Neuronal stem cell (in vitro differentiated cells): Measurements from ENCODE around the gene FIGN.

Source experiments
- DNase-seq: peaks from one replicate; pipeline ENCODE4 v3.0.0-alpha.2; 2013; ENCODE audit warnings: low spot score
- H2AFZ ChIP-seq: one replicate; pipeline ENCODE4 v1.6.1; 2013; ENCODE audit warnings: mild to moderate bottlenecking, low read length, inconsistent platforms
- H2AK5ac ChIP-seq: 2 replicates; pipeline ENCODE4 v1.6.1; 2013; ENCODE audit warnings: low read depth, mild to moderate bottlenecking, inconsistent platforms, low read length, moderate library complexity, mixed read lengths
- H2BK120ac ChIP-seq: 2 replicates; pipeline ENCODE4 v1.6.1; 2013; ENCODE audit warnings: low read depth, mild to moderate bottlenecking, inconsistent platforms, low read length, moderate library complexity, mixed read lengths
- H2BK12ac ChIP-seq: one replicate; pipeline ENCODE4 v1.6.1; 2013; ENCODE audit warnings: low read length, inconsistent platforms
- H2BK15ac ChIP-seq: 2 replicates; pipeline ENCODE4 v1.6.1; 2013; ENCODE audit warnings: mild to moderate bottlenecking, low read length, inconsistent platforms, mixed read lengths
- H2BK5ac ChIP-seq: one replicate; pipeline ENCODE4 v1.6.1; 2013; ENCODE audit warnings: inconsistent platforms, mild to moderate bottlenecking, low read length, moderate library complexity
- H3K14ac ChIP-seq: one replicate; pipeline ENCODE4 v1.6.1; 2013; ENCODE audit warnings: low read length, inconsistent platforms
- H3K18ac ChIP-seq: 2 replicates; pipeline ENCODE4 v1.6.1; 2013; ENCODE audit warnings: low read length, inconsistent platforms
- H3K23ac ChIP-seq: 2 replicates; pipeline ENCODE4 v1.6.1; 2013; ENCODE audit warnings: low read depth, mild to moderate bottlenecking, mixed read lengths, low read length, inconsistent platforms; ENCODE audit not compliant: poor library complexity
- H3K27ac ChIP-seq: replicated peaks from 3 replicates; pipeline ENCODE4 v1.5.1; 2013; ENCODE audit warnings: low read length, inconsistent platforms
- H3K27me3 ChIP-seq, 3 experiments: 2 replicates each; pipeline ENCODE4 v1.6.1; 2013; ENCODE audit warnings: low read length in 3 of 3, mild to moderate bottlenecking in 2 of 3, inconsistent platforms in 1 of 3, low read depth in 1 of 3, mixed read lengths in 1 of 3, moderate library complexity in 1 of 3; ENCODE audit not compliant: control insufficient read depth in 3 of 3, insufficient read depth in 3 of 3
- H3K36me3 ChIP-seq, 2 donors: replicated peaks in 1 of 2; 2 replicates each; pipeline ENCODE4 v1.6.1; 2013; ENCODE audit warnings: low read length in 2 of 2; ENCODE audit not compliant: control insufficient read depth in 2 of 2, insufficient read depth in 2 of 2
- H3K4ac ChIP-seq: 2 replicates; pipeline ENCODE4 v1.6.1; 2013; ENCODE audit warnings: inconsistent platforms, mild to moderate bottlenecking, low read length, moderate library complexity
- H3K4me1 ChIP-seq, 2 donors: 1 replicate in 1 of 2; 2 replicates in 1 of 2; pipeline ENCODE4 v1.6.1; 2013; ENCODE audit warnings: low read length in 2 of 2, low read depth in 1 of 2; ENCODE audit not compliant: control insufficient read depth in 2 of 2, insufficient read depth in 1 of 2
- H3K4me2 ChIP-seq: one replicate; pipeline ENCODE4 v1.6.1; 2013; ENCODE audit warnings: mild to moderate bottlenecking, low read length, inconsistent platforms; ENCODE audit not compliant: insufficient read depth, poor library complexity, severe bottlenecking
- H3K4me3 ChIP-seq, 2 donors: 2 replicates each; pipeline ENCODE4 v1.5.1; 2013; ENCODE audit warnings: low read length in 2 of 2, mild to moderate bottlenecking in 2 of 2, inconsistent platforms in 1 of 2, moderate library complexity in 1 of 2
- H3K79me1 ChIP-seq: one replicate; pipeline ENCODE4 v1.6.1; 2013; ENCODE audit warnings: low read depth, mild to moderate bottlenecking, inconsistent platforms, low read length, moderate library complexity
- H3K9ac ChIP-seq: one replicate; pipeline ENCODE4 v1.6.1; 2013; ENCODE audit warnings: mild to moderate bottlenecking, low read depth, low read length, inconsistent platforms; ENCODE audit not compliant: poor library complexity
- H3K9me3 ChIP-seq, 2 donors: replicated peaks in 1 of 2; 2 replicates each; pipeline versions ENCODE3 to v1.6.1; 2013; ENCODE audit warnings: low read length in 2 of 2, mild to moderate bottlenecking in 2 of 2, inconsistent platforms in 1 of 2, low read depth in 1 of 2, mixed read lengths in 1 of 2, moderate library complexity in 1 of 2; ENCODE audit not compliant: control insufficient read depth in 2 of 2, insufficient read depth in 1 of 2
- H4K8ac ChIP-seq: one replicate; pipeline ENCODE4 v1.6.1; 2013; ENCODE audit warnings: low read depth, mild to moderate bottlenecking, inconsistent platforms, low read length, moderate library complexity
- H4K91ac ChIP-seq: one replicate; pipeline ENCODE4 v1.6.1; 2013; ENCODE audit warnings: low read length, low read depth, mild to moderate bottlenecking, inconsistent platforms; ENCODE audit not compliant: poor library complexity
- WGBS, 2 donors: extraction: QIAGEN DNeasy Blood & Tissue Kit; methylation state at CpG; one replicate each; pipeline ENCODE4 v1.1.7; 2013; ENCODE audit warnings: missing lambda C conversion rate in 2 of 2, mixed read lengths in 1 of 2; ENCODE audit not compliant: insufficient read length in 2 of 2, insufficient replicate concordance in 1 of 2; ENCODE audit errors: extremely low coverage in 2 of 2; 5-methylcytosine and 5-hydroxymethylcytosine counted together

FIGN gene

GRCh38 chr2:163664610-163665009 is 71.2 kb downstream of the FIGN start:
- Histone ChIP-seq H3K14ac (no peak overlapping the region), H4K91ac (no peak overlapping the region), H2AK5ac (no peak overlapping the region), H3K79me1 (peaks cover 2% of the 10 kb centered on the region), H2BK5ac (no peak overlapping the region), H3K4me1 (peaks cover 0 to 7% of the 10 kb centered on the region in 2 donors), H4K8ac (no peak overlapping the region), H3K23ac (no peak overlapping the region), H3K18ac (no peak overlapping the region), H2BK15ac (no peak overlapping the region), H3K9me3 (peaks cover 0 to 3% of the 10 kb centered on the region in 2 donors), H2BK120ac (no peak overlapping the region), H3K36me3 (peaks cover 2 to 12% of the 10 kb centered on the region in 2 donors), H3K27me3 (no peaks in the 10 kb centered on the region), H3K27ac (peak overlapping the region; percentile 44), H2BK12ac (no peak overlapping the region), H2AFZ (no peak overlapping the region), H3K4ac (no peak overlapping the region), H3K9ac (no peak overlapping the region), H3K4me3 (no peak overlapping the region), H3K4me2 (no peak overlapping the region)
- DNase-seq = no peak
- WGBS, 2 donors = no CpG with 5 or more reads among the region's 5 CpGs

GRCh38 chr2:163662141-163662780 is 73.5 kb downstream of the FIGN start:
- Histone ChIP-seq H2AK5ac (no peak overlapping the region), H2BK5ac (no peak overlapping the region), H3K27me3 (no peaks in the 10 kb centered on the region), H3K79me1 (peaks cover 2% of the 10 kb centered on the region), H3K4me1 (peaks cover 0 to 16% of the 10 kb centered on the region in 2 donors), H3K4me2 (no peak overlapping the region), H3K4ac (no peak overlapping the region), H3K27ac (no peak overlapping the region), H2AFZ (no peak overlapping the region), H3K9me3 (no peaks in the 10 kb centered on the region), H4K8ac (no peak overlapping the region), H2BK12ac (no peak overlapping the region), H3K36me3 (peaks cover 0 to 6% of the 10 kb centered on the region in 2 donors), H2BK120ac (no peak overlapping the region), H3K18ac (peak overlapping the region; percentile 18), H2BK15ac (no peak overlapping the region), H3K9ac (no peak overlapping the region), H3K23ac (no peak overlapping the region), H4K91ac (no peak overlapping the region), H3K14ac (no peak overlapping the region), H3K4me3 (no peak overlapping the region)
- WGBS, 2 donors = no CpG with 5 or more reads among the region's 4 CpGs
- no peak for DNase-seq

GRCh38 chr2:163659224-163659623 is 76.6 kb downstream of the FIGN start:
- H4K91ac ChIP-seq = no peak overlapping the region
- no peak overlapping the region for H2AFZ ChIP-seq
- no peak for DNase-seq
- no peak overlapping the region for H3K4me3 ChIP-seq
- H2AK5ac ChIP-seq = no peak overlapping the region
- peaks cover 0 to 6% of the 10 kb centered on the region in 2 donors for H3K36me3 ChIP-seq
- no CpG with 5 or more reads among the region's 2 CpGs for WGBS, 2 donors
- peaks cover 0 to 14% of the 10 kb centered on the region in 2 donors for H3K4me1 ChIP-seq
- no peak overlapping the region for H3K27ac ChIP-seq
- no peak overlapping the region for H2BK15ac ChIP-seq
- no peak overlapping the region for H3K4ac ChIP-seq
- H3K9me3 ChIP-seq = no peaks in the 10 kb centered on the region
- no peak overlapping the region for H3K14ac ChIP-seq
- H3K4me2 ChIP-seq = no peak overlapping the region
- no peak overlapping the region for H3K18ac ChIP-seq
- no peak overlapping the region for H2BK120ac ChIP-seq
- no peak overlapping the region for H3K9ac ChIP-seq
- peaks cover 2% of the 10 kb centered on the region for H3K79me1 ChIP-seq
- H3K27me3 ChIP-seq = no peaks in the 10 kb centered on the region
- no peak overlapping the region for H2BK5ac ChIP-seq
- H3K23ac ChIP-seq = no peak overlapping the region
- H4K8ac ChIP-seq = no peak overlapping the region
- no peak overlapping the region for H2BK12ac ChIP-seq

- no peak for DNase-seq
- no CpG with 5 or more reads among the region's 2 CpGs for WGBS, 2 donors
- no peak overlapping the region for H3K4ac ChIP-seq
Observed at GRCh38 chr2:163658556-163658955, 77.3 kb downstream of the FIGN start.

More at GRCh38 chr2:163658556-163658955, 77.3 kb downstream of the FIGN start:
- H3K4me3 ChIP-seq = no peak overlapping the region
- peaks cover 2% of the 10 kb centered on the region for H3K79me1 ChIP-seq
- no peak overlapping the region for H3K9ac ChIP-seq
- H2AFZ ChIP-seq = no peak overlapping the region
- H3K27me3 ChIP-seq = no peaks in the 10 kb centered on the region
- H3K36me3 ChIP-seq = peaks cover 0 to 6% of the 10 kb centered on the region in 2 donors
- H3K14ac ChIP-seq = no peak overlapping the region
- no peak overlapping the region for H2BK120ac ChIP-seq
- no peak overlapping the region for H4K8ac ChIP-seq
- H3K27ac ChIP-seq = peak overlapping the region; percentile 31
- H2BK12ac ChIP-seq = no peak overlapping the region
- no peak overlapping the region for H3K4me2 ChIP-seq
- H2AK5ac ChIP-seq = no peak overlapping the region
- H2BK5ac ChIP-seq = no peak overlapping the region
- H3K4me1 ChIP-seq = peaks cover 0 to 14% of the 10 kb centered on the region in 2 donors
- H3K9me3 ChIP-seq = no peaks in the 10 kb centered on the region
- no peak overlapping the region for H2BK15ac ChIP-seq
- no peak overlapping the region for H3K23ac ChIP-seq
- no peak overlapping the region for H3K18ac ChIP-seq
- H4K91ac ChIP-seq = no peak overlapping the region
